Activated B cell treated with CpG ODN at 0.5 μM for 24 hours (primary cell): ENCODE results near the gene DHRS13. TPM values are rescaled to one million over a fixed set of nuclear protein-coding genes. Genes with fewer than 3 reads are reported as not detected.

Experiments used
- ATAC-seq: fragments of 200-7000 bp; cut with Tn5 transposase; one replicate; pipeline ENCODE4 v1.10.0; 2021; ENCODE audit warnings: low read depth, mild to moderate bottlenecking, moderate library complexity
- CTCF ChIA-PET: fragments of 350-600 bp; sonication (Branson Sonifier 250); formaldehyde crosslinking; loops from one replicate; lab custom pipeline; 2021; ENCODE audit warnings: antibody characterized with exemption; lab: Charles Lee
- POLR2A ChIA-PET: fragments of 350-600 bp; sonication (Branson Sonifier 250); formaldehyde crosslinking; loops from one replicate; lab custom pipeline; 2021; ENCODE audit warnings: antibody characterized with exemption; lab: Charles Lee
- DNase-seq: peaks from one replicate; pipeline ENCODE4 v3.0.0; 2022
- H3K27ac Mint-ChIP-seq: one replicate; pipeline ENCODE4 v1.8.0; 2020; ENCODE audit warnings: mixed read lengths
- H3K27me3 Mint-ChIP-seq: one replicate; pipeline ENCODE4 v1.8.0; 2021; ENCODE audit warnings: mixed read lengths
- H3K36me3 Mint-ChIP-seq: one replicate; pipeline ENCODE4 v1.8.0; 2021; ENCODE audit warnings: low read depth, mixed read lengths
- H3K4me1 Mint-ChIP-seq: one replicate; pipeline ENCODE4 v1.8.0; 2021; ENCODE audit warnings: mixed read lengths
- H3K4me3 Mint-ChIP-seq: one replicate; pipeline ENCODE4 v1.8.0; 2020; ENCODE audit warnings: mild to moderate bottlenecking, mixed read lengths
- H3K9me3 Mint-ChIP-seq: one replicate; pipeline ENCODE4 v1.8.0; 2020; ENCODE audit warnings: mixed read lengths
- CTCF ChIP-seq: fragments of 200-600 bp; IDR thresholded peaks from one replicate; pipeline ENCODE4 v1.8.0; 2022; ENCODE audit warnings: antibody characterized with exemption, mild to moderate bottlenecking
- intact Hi-C: fragments of 100-400 bp; cut with micrococcal nuclease; formaldehyde crosslinking; loops from one replicate; pipeline ENCODE4 v1.15.1; 2024
- total RNA-seq: library from RNA; stranded (reverse); gene quantifications from 2 replicates; pipeline ENCODE4 v1.2.3, GENCODE V29; 2022

The DHRS13 gene
- total RNA-seq, 1 donor from 2014 or later: 39.6 TPM

GRCh38 chr17:28950752-28951427, 48.0 kb upstream of the DHRS13 start:
- peaks cover 30% of the 10 kb centered on the region for H3K36me3 Mint-ChIP-seq
- DNase-seq (no peak), ATAC-seq (no peak)
- H3K4me3 Mint-ChIP-seq: peak overlapping the region; percentile 96
- peak overlapping the region; percentile 93 for H3K27ac Mint-ChIP-seq
- H3K27me3 Mint-ChIP-seq: no peaks in the 10 kb centered on the region
- ChIA-PET POLR2A (interaction anchor here (0.5 to 4.7 kb wide), 32 partner anchors 10 to 617 kb away, joined by 3 to 95 read pairs (median 8); partner anchors contain the start of genes BLTP2, FAM222B, FLOT2 and NEK8), CTCF (interaction anchor here (1.1 to 2.4 kb wide), 6 partner anchors 15 to 231 kb away, joined by 3 to 8 read pairs (median 8); partner anchors contain the start of genes RPL23A and TLCD1)
- H3K4me1 Mint-ChIP-seq: peaks cover 30% of the 10 kb centered on the region
- intact Hi-C loops: loop anchor here (5.0 to 10.0 kb wide), 4 partner anchors 289 to 644 kb away; partner anchors contain the start of genes ANKRD13B, SDF2, SPAG5 and SUPT6H
- H3K9me3 Mint-ChIP-seq: no peaks in the 10 kb centered on the region
- no peak for TF ChIP-seq CTCF

GRCh38 chr17:28950017-28950751, 47.3 kb upstream of the DHRS13 start:
- ATAC-seq: no peak
- Mint-ChIP-seq H3K27ac (peak overlapping the region; percentile 93), H3K36me3 (peaks cover 32% of the 10 kb centered on the region), H3K4me1 (peaks cover 37% of the 10 kb centered on the region), H3K27me3 (no peaks in the 10 kb centered on the region), H3K9me3 (no peaks in the 10 kb centered on the region), H3K4me3 (peak overlapping the region; percentile 96)
- ChIA-PET POLR2A (interaction anchor here (0.6 to 4.7 kb wide), 28 partner anchors 9 to 618 kb away, joined by 3 to 95 read pairs (median 8); partner anchors contain the start of genes BLTP2, FAM222B, FLOT2 and IFT20), CTCF (interaction anchor here (0.8 to 2.4 kb wide), 6 partner anchors 11 to 303 kb away, joined by 3 to 8 read pairs (median 3); no protein-coding TSS in a partner anchor)
- intact Hi-C loops: loop anchor here (5.0 to 10.0 kb wide), 4 partner anchors 288 to 645 kb away; partner anchors contain the start of genes ANKRD13B, SDF2, SPAG5 and SUPT6H
- no peak for TF ChIP-seq CTCF
- DNase-seq: peak; percentile 47

- no peak for TF ChIP-seq CTCF
- Mint-ChIP-seq H3K4me3 (peak overlapping the region; percentile 96), H3K4me1 (peaks cover 45% of the 10 kb centered on the region), H3K36me3 (peaks cover 32% of the 10 kb centered on the region), H3K27me3 (no peaks in the 10 kb centered on the region), H3K9me3 (no peaks in the 10 kb centered on the region), H3K27ac (peak overlapping the region; percentile 93)
- ChIA-PET CTCF (interaction anchor here (0.8 to 2.4 kb wide), 8 partner anchors 10 to 302 kb away, joined by 3 to 8 read pairs (median 3); no protein-coding TSS in a partner anchor), POLR2A (interaction anchor here (0.6 to 4.7 kb wide), 33 partner anchors 8 to 618 kb away, joined by 3 to 95 read pairs (median 6); partner anchors contain the start of genes BLTP2, FAM222B, FLOT2 and IFT20)
- intact Hi-C loops: loop anchor here (1.0 to 10.0 kb wide), 8 partner anchors 23 to 645 kb away; partner anchors contain the start of genes ANKRD13B, DHRS13, FAM222B and FLOT2
- ATAC-seq (peak; percentile 11), DNase-seq (peak; percentile 75)
These were observed 46.5 kb upstream of the DHRS13 start for GRCh38 chr17:28949185-28950016.

GRCh38 chr17:28948873-28949184, 46.0 kb upstream of the DHRS13 start:
- Mint-ChIP-seq H3K36me3 (peaks cover 38% of the 10 kb centered on the region), H3K27ac (peak overlapping the region; percentile 93), H3K27me3 (no peaks in the 10 kb centered on the region), H3K4me3 (peak overlapping the region; percentile 96), H3K4me1 (peaks cover 51% of the 10 kb centered on the region), H3K9me3 (no peaks in the 10 kb centered on the region)
- ATAC-seq: no peak
- intact Hi-C loops: loop anchor here (1.0 to 2.0 kb wide), 4 partner anchors 22 to 106 kb away; partner anchors contain the start of genes DHRS13, FAM222B and FLOT2
- ChIA-PET CTCF (interaction anchor here (1.0 to 2.4 kb wide), 3 partner anchors 32 to 222 kb away, joined by 3 to 8 read pairs (median 5); no protein-coding TSS in a partner anchor), POLR2A (interaction anchor here (0.7 to 4.7 kb wide), 25 partner anchors 8 to 442 kb away, joined by 3 to 95 read pairs (median 8); partner anchors contain the start of genes BLTP2, FAM222B, FLOT2 and NEK8)
- DNase-seq: no peak
- no peak for TF ChIP-seq CTCF
